Loucy (cell line): ENCODE data around the gene TNS3.

ENCODE experiments used
- EZH2phosphoT487 ChIP-seq: fragments of 200-600 bp; IDR thresholded peaks from 2 replicates; pipeline ENCODE4 v1.6.1; 2018; ENCODE audit warnings: antibody characterized with exemption, mild to moderate bottlenecking, moderate library complexity, borderline replicate concordance
- TF ChIP-seq, protein P1 (sequence below): fragments of 200-600 bp; sonication (generic); conservative IDR thresholded peaks from 2 replicates; pipeline ENCODE4 v1.5.1; 2014; ENCODE audit warnings: mild to moderate bottlenecking, antibody characterized with exemption, low read length

- TF ChIP-seq, protein P1, sequence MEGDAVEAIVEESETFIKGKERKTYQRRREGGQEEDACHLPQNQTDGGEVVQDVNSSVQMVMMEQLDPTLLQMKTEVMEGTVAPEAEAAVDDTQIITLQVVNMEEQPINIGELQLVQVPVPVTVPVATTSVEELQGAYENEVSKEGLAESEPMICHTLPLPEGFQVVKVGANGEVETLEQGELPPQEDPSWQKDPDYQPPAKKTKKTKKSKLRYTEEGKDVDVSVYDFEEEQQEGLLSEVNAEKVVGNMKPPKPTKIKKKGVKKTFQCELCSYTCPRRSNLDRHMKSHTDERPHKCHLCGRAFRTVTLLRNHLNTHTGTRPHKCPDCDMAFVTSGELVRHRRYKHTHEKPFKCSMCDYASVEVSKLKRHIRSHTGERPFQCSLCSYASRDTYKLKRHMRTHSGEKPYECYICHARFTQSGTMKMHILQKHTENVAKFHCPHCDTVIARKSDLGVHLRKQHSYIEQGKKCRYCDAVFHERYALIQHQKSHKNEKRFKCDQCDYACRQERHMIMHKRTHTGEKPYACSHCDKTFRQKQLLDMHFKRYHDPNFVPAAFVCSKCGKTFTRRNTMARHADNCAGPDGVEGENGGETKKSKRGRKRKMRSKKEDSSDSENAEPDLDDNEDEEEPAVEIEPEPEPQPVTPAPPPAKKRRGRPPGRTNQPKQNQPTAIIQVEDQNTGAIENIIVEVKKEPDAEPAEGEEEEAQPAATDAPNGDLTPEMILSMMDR = no peak
- no peak for TF ChIP-seq EZH2phosphoT487
These were observed 123.9 kb downstream of the TNS3 start for GRCh38 chr7:47458057-47458456.
